ENCODE results near the gene TMUB1. TPM values are rescaled to one million over a fixed set of nuclear protein-coding genes. Genes with fewer than 3 reads are reported as not detected.

Gene TMUB1
- total and polyA plus RNA-seq, 12 donors = 18.5 to 88.2 (median 26.1) TPM

DNA sequence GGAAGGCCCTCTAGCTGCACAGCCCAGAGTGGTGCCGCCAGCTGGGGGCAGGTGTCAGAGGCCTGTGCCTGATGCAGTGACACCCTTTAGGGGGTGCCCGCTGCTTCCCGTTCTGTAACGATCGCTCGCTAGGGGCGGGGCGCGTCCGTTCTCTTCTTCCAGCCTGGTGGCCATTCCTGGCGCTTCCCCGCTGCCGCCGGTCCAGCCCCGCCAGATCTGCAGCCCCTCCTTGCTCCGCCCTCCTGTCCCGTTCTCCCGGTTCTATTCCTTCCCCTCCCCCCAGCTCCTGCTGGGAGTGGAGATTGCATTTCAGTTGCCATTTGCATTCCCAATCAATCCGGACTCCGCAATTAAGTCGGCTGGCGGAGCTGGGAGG lies 42.2 kb upstream of the TMUB1 start:
- ATAC-seq (peak; percentile 41 to 71 (median 60)), DNase-seq (peak; percentile 50 to 66)
- Histone ChIP-seq H3K4me3 (peak overlapping the region in 9 of 10 donors; percentile 23 to 65 (median 59)), H3K27me3 (no peaks in the 10 kb centered on the region), H3K27ac (peak overlapping the region in 5 of 10 donors; percentile 38 to 58 (median 55)), H3K4me1 (peaks cover 3 to 28% (median 15%) of the 10 kb centered on the region in 9 donors), H3K9me3 (no peaks in the 10 kb centered on the region), H3K36me3 (peaks cover 0 to 72% (median 19%) of the 10 kb centered on the region in 9 donors)
- 1 to 17% methylated on average over 22 of the region's 22 CpGs for WGBS, 2 donors
- intact Hi-C loops (cut with DNase I) = loop anchor here (1.0 to 10.0 kb wide), 8 partner anchors 46 to 179 kb away; partner anchors contain the start of gene SMARCD3 (in 5 of the 10)
- TF ChIP-seq, protein P1, sequence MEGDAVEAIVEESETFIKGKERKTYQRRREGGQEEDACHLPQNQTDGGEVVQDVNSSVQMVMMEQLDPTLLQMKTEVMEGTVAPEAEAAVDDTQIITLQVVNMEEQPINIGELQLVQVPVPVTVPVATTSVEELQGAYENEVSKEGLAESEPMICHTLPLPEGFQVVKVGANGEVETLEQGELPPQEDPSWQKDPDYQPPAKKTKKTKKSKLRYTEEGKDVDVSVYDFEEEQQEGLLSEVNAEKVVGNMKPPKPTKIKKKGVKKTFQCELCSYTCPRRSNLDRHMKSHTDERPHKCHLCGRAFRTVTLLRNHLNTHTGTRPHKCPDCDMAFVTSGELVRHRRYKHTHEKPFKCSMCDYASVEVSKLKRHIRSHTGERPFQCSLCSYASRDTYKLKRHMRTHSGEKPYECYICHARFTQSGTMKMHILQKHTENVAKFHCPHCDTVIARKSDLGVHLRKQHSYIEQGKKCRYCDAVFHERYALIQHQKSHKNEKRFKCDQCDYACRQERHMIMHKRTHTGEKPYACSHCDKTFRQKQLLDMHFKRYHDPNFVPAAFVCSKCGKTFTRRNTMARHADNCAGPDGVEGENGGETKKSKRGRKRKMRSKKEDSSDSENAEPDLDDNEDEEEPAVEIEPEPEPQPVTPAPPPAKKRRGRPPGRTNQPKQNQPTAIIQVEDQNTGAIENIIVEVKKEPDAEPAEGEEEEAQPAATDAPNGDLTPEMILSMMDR (IDR thresholded peaks at IDR 0.05) = peak in 7 of 9 donors; percentile 4 to 52 (median 40)

DNA sequence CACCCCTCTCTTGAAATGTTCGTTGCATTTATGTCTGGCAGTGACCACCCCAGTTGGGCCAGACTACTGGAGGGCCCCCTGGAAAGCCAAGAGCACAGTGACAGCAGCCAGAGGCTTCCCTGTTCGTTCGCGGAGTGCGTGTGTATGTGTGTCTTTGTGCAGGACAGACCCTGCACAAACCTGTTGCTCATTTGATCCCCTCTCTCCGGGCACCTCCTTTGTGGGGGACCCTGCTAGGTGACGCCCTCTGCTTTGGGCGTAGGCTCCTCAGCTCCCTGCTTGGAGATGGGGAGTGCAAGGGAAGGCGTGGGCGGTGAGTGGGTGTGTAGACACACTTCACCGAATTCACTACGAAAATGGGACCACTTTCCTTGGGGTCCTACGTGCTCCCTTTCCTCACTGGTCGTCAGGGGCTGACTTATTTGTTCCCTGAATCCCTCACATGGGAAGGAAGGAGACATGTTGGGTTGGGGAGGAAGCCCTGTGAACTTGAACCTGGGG lies 41.7 kb upstream of the TMUB1 start:
- no peak for DNase-seq
- no peaks in the 10 kb centered on the region for H3K9me3 ChIP-seq
- intact Hi-C loops (cut with DNase I) = loop anchor here (1.0 to 10.0 kb wide), 12 partner anchors 46 to 180 kb away; partner anchors contain the start of genes SMARCD3 (in 5 of the 10) and ABCF2 (in 2 of the 10)
- no peaks in the 10 kb centered on the region for H3K27me3 ChIP-seq
- TF ChIP-seq, protein P1 (IDR thresholded peaks at IDR 0.05) = no peak
- H3K36me3 ChIP-seq = peaks cover 0 to 72% (median 24%) of the 10 kb centered on the region in 9 donors
- peak overlapping the region in 7 of 10 donors; percentile 52 to 65 (median 61) for H3K4me3 ChIP-seq
- no peak for ATAC-seq
- peaks cover 3 to 28% (median 15%) of the 10 kb centered on the region in 9 donors for H3K4me1 ChIP-seq
- peak overlapping the region in 2 of 10 donors; percentile 38 to 58 for H3K27ac ChIP-seq
- WGBS, 2 donors = 85 to 93% methylated on average over 14 of the region's 14 CpGs

DNA sequence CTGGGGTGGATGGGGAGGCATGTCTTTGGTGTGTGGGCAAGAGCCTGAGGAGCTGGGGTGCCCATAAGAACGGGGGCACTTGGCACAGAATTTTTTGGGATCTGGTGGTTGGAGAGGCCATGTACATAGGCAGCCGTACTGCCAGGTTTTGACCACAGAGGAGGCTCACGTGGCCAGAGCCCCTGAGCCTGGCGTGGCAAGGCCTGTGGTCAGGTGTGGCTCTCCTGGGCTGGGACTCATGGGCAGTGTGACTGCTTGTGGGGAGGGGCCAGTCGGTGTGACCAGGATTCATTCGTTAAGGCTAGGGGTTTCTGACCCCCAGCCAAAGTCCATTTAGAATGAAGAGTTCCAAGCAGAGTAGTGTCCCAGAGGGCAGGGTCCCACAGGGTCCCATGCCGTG lies 41.2 kb upstream of the TMUB1 start:
- Histone ChIP-seq H3K9me3 (no peaks in the 10 kb centered on the region), H3K36me3 (peaks cover 0 to 72% (median 27%) of the 10 kb centered on the region in 9 donors), H3K27ac (no peak overlapping the region), H3K27me3 (no peaks in the 10 kb centered on the region), H3K4me1 (peaks cover 3 to 28% (median 15%) of the 10 kb centered on the region in 9 donors), H3K4me3 (no peak overlapping the region)
- intact Hi-C loops (cut with DNase I) = loop anchor here (1.0 to 10.0 kb wide), 11 partner anchors 48 to 180 kb away; partner anchors contain the start of genes SMARCD3 (in 5 of the 10) and ABCF2 (in 2 of the 10)
- TF ChIP-seq, protein P1 (IDR thresholded peaks at IDR 0.05) = no peak
- 88 to 89% methylated on average over 7 of the region's 7 CpGs for WGBS, 2 donors
- DNase-seq (no peak), ATAC-seq (no peak)

GRCh38 chr7:151123822-151124464 lies 40.6 kb upstream of the TMUB1 start:
- ATAC-seq (peak; percentile 65 to 87 (median 76)), DNase-seq (peak; percentile 81 to 88)
- Histone ChIP-seq H3K27me3 (no peaks in the 10 kb centered on the region), H3K27ac (no peak overlapping the region), H3K4me3 (no peak overlapping the region), H3K9me3 (no peaks in the 10 kb centered on the region), H3K4me1 (peaks cover 3 to 28% (median 15%) of the 10 kb centered on the region in 9 donors), H3K36me3 (peaks cover 0 to 72% (median 27%) of the 10 kb centered on the region in 9 donors)
- WGBS, 2 donors = 43 to 49% methylated on average over 24 of the region's 24 CpGs
- TF ChIP-seq, protein P1 (IDR thresholded peaks at IDR 0.05) = peak; percentile 91 to 99 (median 98)
- intact Hi-C loops (cut with DNase I) = loop anchor here (1.0 to 10.0 kb wide), 11 partner anchors 48 to 181 kb away; partner anchors contain the start of genes SMARCD3 (in 5 of the 10) and ABCF2 (in 2 of the 10)
